GM23338 (cell line): ENCODE results near the gene ALG9. TPM values are rescaled to one million over a fixed set of nuclear protein-coding genes. Genes with fewer than 3 reads are reported as not detected.

Source experiments
- ATAC-seq: fragments of 200-7000 bp; cut with Tn5 transposase; 3 replicates; pipeline ENCODE4 v1.9.1; 2020
- DNase-seq: peaks from one replicate; pipeline ENCODE4 v3.0.0-alpha.2; 2015; ENCODE audit warnings: low spot score
- H2AFZ ChIP-seq: fragments of 200-600 bp; sonication (generic); 2 replicates; pipeline ENCODE4 v1.8.0; 2016; ENCODE audit warnings: antibody characterized with exemption, mild to moderate bottlenecking, moderate library complexity
- H3F3A ChIP-seq: fragments of 200-600 bp; sonication (generic); replicated peaks from 2 replicates; pipeline ENCODE4 v1.8.0; 2017; ENCODE audit warnings: antibody characterized with exemption, mixed run types, low read depth
- H3K27ac ChIP-seq: fragments of 200-600 bp; sonication (generic); 2 replicates; pipeline ENCODE4 v1.6.1; 2016; ENCODE audit warnings: low read depth
- H3K27me3 ChIP-seq: fragments of 200-600 bp; sonication (generic); 2 replicates; pipeline ENCODE4 v1.8.0; 2016; ENCODE audit warnings: mild to moderate bottlenecking, mixed run types, moderate library complexity; ENCODE audit not compliant: insufficient read depth
- H3K36me3 ChIP-seq: fragments of 200-600 bp; sonication (generic); 2 replicates; pipeline ENCODE4 v1.8.0; 2016; ENCODE audit warnings: mild to moderate bottlenecking; ENCODE audit not compliant: insufficient read depth
- H3K4me1 ChIP-seq: fragments of 200-600 bp; sonication (generic); 2 replicates; pipeline ENCODE4 v1.8.0; 2016; ENCODE audit warnings: mild to moderate bottlenecking, moderate library complexity; ENCODE audit not compliant: insufficient read depth
- H3K4me2 ChIP-seq: fragments of 200-600 bp; sonication (generic); 2 replicates; pipeline ENCODE4 v1.7.1; 2017; ENCODE audit warnings: mixed run types
- H3K4me3 ChIP-seq: fragments of 200-600 bp; sonication (generic); 2 replicates; pipeline ENCODE4 v1.6.1; 2016; ENCODE audit warnings: mixed run types
- H3K79me2 ChIP-seq: fragments of 200-600 bp; sonication (generic); replicated peaks from 2 replicates; pipeline ENCODE4 v1.8.0; 2017; ENCODE audit warnings: mild to moderate bottlenecking; ENCODE audit not compliant: insufficient read depth
- H3K9me2 ChIP-seq: fragments of 200-600 bp; sonication (generic); 2 replicates; pipeline ENCODE4 v1.8.0; 2017; ENCODE audit not compliant: insufficient read depth
- H4K20me1 ChIP-seq: fragments of 200-600 bp; sonication (generic); replicated peaks from 2 replicates; pipeline ENCODE4 v1.8.0; 2017; ENCODE audit warnings: mild to moderate bottlenecking; ENCODE audit not compliant: insufficient read depth
- H3K27ac Mint-ChIP-seq: 2 replicates; pipeline ENCODE4 v1.8.0; 2020; ENCODE audit warnings: inconsistent platforms, mild to moderate bottlenecking, moderate library complexity, mixed read lengths
- H3K27me3 Mint-ChIP-seq: 3 replicates; pipeline ENCODE4 v1.8.0; 2022; ENCODE audit warnings: low read depth, mild to moderate bottlenecking, moderate library complexity, mixed read lengths, inconsistent platforms; ENCODE audit not compliant: insufficient read depth, poor library complexity
- H3K36me3 Mint-ChIP-seq: 3 replicates; pipeline ENCODE4 v1.8.0; 2021; ENCODE audit warnings: low read depth, mild to moderate bottlenecking, inconsistent platforms, moderate library complexity, mixed read lengths
- H3K4me1 Mint-ChIP-seq: 3 replicates; pipeline ENCODE4 v1.8.0; 2020; ENCODE audit warnings: mild to moderate bottlenecking, inconsistent platforms, mixed read lengths
- H3K4me3 Mint-ChIP-seq: 3 replicates; pipeline ENCODE4 v1.8.0; 2021; ENCODE audit warnings: moderate library complexity, mild to moderate bottlenecking, inconsistent platforms, mixed read lengths
- H3K9me3 Mint-ChIP-seq: 3 replicates; pipeline ENCODE4 v1.8.0; 2020; ENCODE audit warnings: moderate library complexity, mild to moderate bottlenecking, inconsistent platforms, mixed read lengths
- EZH2phosphoT487 ChIP-seq: fragments of 200-600 bp; sonication (generic); IDR thresholded peaks from one replicate; pipeline ENCODE4 v1.8.1; 2018; ENCODE audit warnings: antibody characterized with exemption; ENCODE audit not compliant: unreplicated experiment
- POLR2AphosphoS5 ChIP-seq: IDR thresholded peaks from 2 replicates; pipeline ENCODE4 v1.6.1; 2016; ENCODE audit warnings: antibody characterized with exemption, low read depth
- REST ChIP-seq: IDR thresholded peaks from one replicate; pipeline ENCODE4 v1.6.1; 2018; ENCODE audit warnings: antibody characterized with exemption; ENCODE audit not compliant: unreplicated experiment
- ZNF331 ChIP-seq: fragments of 250-450 bp; sonication (Bioruptor Pico); IDR thresholded peaks from 2 replicates; pipeline ENCODE4 v1.5.0; 2020; ENCODE audit warnings: low read depth, mild to moderate bottlenecking, moderate library complexity
- polyA plus RNA-seq: library from polyadenylated mRNA; unstranded; fragments of >200 nt; fragmentation: Nextera tagmentation; extraction: Ambion mirVana; gene quantifications from 2 replicates; pipeline ENCODE4 v1.2.1, GENCODE V29; 2016
- total RNA-seq: library from RNA; depleted of rRNA; stranded (reverse); fragments of >200 nt; shearing (Covaris generic); gene quantifications from 2 replicates; pipeline ENCODE4 v1.2.3, GENCODE V29; 2014
- TF ChIP-seq, protein P1 (sequence below): IDR thresholded peaks from 2 replicates; pipeline ENCODE4 v1.6.1; 2016; ENCODE audit warnings: antibody characterized with exemption
- TF ChIP-seq, protein P2 (sequence below): fragments of 250-450 bp; sonication (Bioruptor Pico); IDR thresholded peaks from 2 replicates; pipeline ENCODE4 v1.5.0; 2020; ENCODE audit warnings: mild to moderate bottlenecking, moderate library complexity

Gene ALG9
- total and polyA plus RNA-seq, 2 experiments from 2014 or later: 25.4 to 31.1 TPM

DNA sequence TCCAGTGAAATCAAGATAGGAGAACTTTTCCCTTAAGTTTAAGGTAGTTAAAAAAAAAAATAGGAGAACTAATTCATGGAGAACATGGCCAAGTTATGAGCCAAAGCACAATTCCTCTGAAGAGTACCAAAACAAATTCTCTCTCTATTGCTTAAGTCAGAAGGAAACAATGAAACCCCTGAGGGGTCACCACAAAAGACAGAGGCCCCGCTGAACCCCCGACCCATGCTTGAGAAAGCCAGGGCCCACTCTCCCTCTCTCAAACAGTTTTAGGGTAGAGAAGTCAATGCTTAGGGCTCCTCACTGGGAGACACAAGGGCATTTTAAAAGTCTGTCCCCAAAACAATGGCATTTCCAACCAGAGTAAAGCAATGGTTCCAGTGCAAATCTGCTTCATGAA is 132.1 kb downstream of the ALG9 start:
- H3K27me3 ChIP-seq: no peaks in the 10 kb centered on the region
- ATAC-seq (peak; percentile 72), DNase-seq (no peak)
- H4K20me1 ChIP-seq: peaks cover 2% of the 10 kb centered on the region
- peak overlapping the region; percentile 23; the same call in 1 of the 2 replicates for H3K27ac Mint-ChIP-seq
- peaks cover 27% of the 10 kb centered on the region for H3K36me3 ChIP-seq
- no peaks in the 10 kb centered on the region for H3K79me2 ChIP-seq
- H3K9me2 ChIP-seq: no peaks in the 10 kb centered on the region
- TF ChIP-seq, protein P1, sequence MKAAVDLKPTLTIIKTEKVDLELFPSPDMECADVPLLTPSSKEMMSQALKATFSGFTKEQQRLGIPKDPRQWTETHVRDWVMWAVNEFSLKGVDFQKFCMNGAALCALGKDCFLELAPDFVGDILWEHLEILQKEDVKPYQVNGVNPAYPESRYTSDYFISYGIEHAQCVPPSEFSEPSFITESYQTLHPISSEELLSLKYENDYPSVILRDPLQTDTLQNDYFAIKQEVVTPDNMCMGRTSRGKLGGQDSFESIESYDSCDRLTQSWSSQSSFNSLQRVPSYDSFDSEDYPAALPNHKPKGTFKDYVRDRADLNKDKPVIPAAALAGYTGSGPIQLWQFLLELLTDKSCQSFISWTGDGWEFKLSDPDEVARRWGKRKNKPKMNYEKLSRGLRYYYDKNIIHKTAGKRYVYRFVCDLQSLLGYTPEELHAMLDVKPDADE: no peak
- TF ChIP-seq ZNF331 (CRISPR knock-in tag) (no peak), POLR2AphosphoS5 (no peak), EZH2phosphoT487 (no peak), REST (no peak)
- TF ChIP-seq, protein P2, sequence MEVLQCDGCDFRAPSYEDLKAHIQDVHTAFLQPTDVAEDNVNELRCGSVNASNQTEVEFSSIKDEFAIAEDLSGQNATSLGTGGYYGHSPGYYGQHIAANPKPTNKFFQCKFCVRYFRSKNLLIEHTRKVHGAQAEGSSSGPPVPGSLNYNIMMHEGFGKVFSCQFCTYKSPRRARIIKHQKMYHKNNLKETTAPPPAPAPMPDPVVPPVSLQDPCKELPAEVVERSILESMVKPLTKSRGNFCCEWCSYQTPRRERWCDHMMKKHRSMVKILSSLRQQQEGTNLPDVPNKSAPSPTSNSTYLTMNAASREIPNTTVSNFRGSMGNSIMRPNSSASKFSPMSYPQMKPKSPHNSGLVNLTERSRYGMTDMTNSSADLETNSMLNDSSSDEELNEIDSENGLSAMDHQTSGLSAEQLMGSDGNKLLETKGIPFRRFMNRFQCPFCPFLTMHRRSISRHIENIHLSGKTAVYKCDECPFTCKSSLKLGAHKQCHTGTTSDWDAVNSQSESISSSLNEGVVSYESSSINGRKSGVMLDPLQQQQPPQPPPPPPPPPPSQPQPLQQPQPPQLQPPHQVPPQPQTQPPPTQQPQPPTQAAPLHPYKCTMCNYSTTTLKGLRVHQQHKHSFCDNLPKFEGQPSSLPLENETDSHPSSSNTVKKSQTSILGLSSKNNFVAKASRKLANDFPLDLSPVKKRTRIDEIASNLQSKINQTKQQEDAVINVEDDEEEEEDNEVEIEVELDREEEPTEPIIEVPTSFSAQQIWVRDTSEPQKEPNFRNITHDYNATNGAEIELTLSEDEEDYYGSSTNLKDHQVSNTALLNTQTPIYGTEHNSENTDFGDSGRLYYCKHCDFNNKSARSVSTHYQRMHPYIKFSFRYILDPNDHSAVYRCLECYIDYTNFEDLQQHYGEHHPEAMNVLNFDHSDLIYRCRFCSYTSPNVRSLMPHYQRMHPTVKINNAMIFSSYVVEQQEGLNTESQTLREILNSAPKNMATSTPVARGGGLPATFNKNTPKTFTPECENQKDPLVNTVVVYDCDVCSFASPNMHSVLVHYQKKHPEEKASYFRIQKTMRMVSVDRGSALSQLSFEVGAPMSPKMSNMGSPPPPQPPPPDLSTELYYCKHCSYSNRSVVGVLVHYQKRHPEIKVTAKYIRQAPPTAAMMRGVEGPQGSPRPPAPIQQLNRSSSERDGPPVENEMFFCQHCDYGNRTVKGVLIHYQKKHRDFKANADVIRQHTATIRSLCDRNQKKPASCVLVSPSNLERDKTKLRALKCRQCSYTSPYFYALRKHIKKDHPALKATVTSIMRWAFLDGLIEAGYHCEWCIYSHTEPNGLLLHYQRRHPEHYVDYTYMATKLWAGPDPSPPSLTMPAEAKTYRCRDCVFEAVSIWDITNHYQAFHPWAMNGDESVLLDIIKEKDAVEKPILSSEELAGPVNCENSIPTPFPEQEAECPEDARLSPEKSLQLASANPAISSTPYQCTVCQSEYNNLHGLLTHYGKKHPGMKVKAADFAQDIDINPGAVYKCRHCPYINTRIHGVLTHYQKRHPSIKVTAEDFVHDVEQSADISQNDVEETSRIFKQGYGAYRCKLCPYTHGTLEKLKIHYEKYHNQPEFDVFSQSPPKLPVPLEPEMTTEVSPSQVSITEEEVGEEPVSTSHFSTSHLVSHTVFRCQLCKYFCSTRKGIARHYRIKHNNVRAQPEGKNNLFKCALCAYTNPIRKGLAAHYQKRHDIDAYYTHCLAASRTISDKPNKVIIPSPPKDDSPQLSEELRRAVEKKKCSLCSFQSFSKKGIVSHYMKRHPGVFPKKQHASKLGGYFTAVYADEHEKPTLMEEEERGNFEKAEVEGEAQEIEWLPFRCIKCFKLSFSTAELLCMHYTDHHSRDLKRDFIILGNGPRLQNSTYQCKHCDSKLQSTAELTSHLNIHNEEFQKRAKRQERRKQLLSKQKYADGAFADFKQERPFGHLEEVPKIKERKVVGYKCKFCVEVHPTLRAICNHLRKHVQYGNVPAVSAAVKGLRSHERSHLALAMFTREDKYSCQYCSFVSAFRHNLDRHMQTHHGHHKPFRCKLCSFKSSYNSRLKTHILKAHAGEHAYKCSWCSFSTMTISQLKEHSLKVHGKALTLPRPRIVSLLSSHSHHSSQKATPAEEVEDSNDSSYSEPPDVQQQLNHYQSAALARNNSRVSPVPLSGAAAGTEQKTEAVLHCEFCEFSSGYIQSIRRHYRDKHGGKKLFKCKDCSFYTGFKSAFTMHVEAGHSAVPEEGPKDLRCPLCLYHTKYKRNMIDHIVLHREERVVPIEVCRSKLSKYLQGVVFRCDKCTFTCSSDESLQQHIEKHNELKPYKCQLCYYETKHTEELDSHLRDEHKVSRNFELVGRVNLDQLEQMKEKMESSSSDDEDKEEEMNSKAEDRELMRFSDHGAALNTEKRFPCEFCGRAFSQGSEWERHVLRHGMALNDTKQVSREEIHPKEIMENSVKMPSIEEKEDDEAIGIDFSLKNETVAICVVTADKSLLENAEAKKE (CRISPR knock-in tag): no peak
- H3K27ac ChIP-seq: 0 out of 2 replicates have a peak overlapping the region, but pooled peaks have one; percentile 10
- H3K4me1 Mint-ChIP-seq: peaks cover 25% of the 10 kb centered on the region; the same call in 2 of the 3 replicates
- no peak overlapping the region for H3K4me2 ChIP-seq
- no peaks in the 10 kb centered on the region for H3K9me3 Mint-ChIP-seq
- no peaks in the 10 kb centered on the region for H3F3A ChIP-seq
- H3K27me3 Mint-ChIP-seq: peaks cover 5% of the 10 kb centered on the region
- no peak overlapping the region for H3K4me3 ChIP-seq
- peaks cover 42% of the 10 kb centered on the region for H3K36me3 Mint-ChIP-seq
- peaks cover 5% of the 10 kb centered on the region for H3K4me1 ChIP-seq
- no peak overlapping the region for H3K4me3 Mint-ChIP-seq
- no peak overlapping the region for H2AFZ ChIP-seq
